KG1 (cell line): Measurements from ENCODE around the gene FLNC.

Experiments used
- DNase-seq: peaks from one replicate; lab custom pipeline; 2025; lab: John Stamatoyannopoulos, UW

The FLNC gene

GRCh38 chr7:128804484-128804883 is 25.7 kb upstream of the FLNC start:
- DNase-seq: no peak

GRCh38 chr7:128805225-128805624 is 25.0 kb upstream of the FLNC start:
- DNase-seq: no peak

GRCh38 chr7:128807191-128807590 is 23.0 kb upstream of the FLNC start:
- DNase-seq: no peak

- DNase-seq: no peak
Observed at GRCh38 chr7:128809363-128809762, 20.8 kb upstream of the FLNC start.

GRCh38 chr7:128810473-128810872 is 19.7 kb upstream of the FLNC start:
- no peak for DNase-seq

GRCh38 chr7:128810997-128811396 is 19.2 kb upstream of the FLNC start:
- no peak for DNase-seq

- no peak for DNase-seq
Observed at GRCh38 chr7:128811631-128812430, 18.4 kb upstream of the FLNC start.

- DNase-seq: no peak
Observed at GRCh38 chr7:128812514-128813168, 17.6 kb upstream of the FLNC start.

- DNase-seq: no peak
Observed at GRCh38 chr7:128814499-128814898, 15.7 kb upstream of the FLNC start.

GRCh38 chr7:128815289-128815942 is 14.8 kb upstream of the FLNC start:
- DNase-seq: no peak

GRCh38 chr7:128818694-128819093 is 11.5 kb upstream of the FLNC start:
- DNase-seq: no peak

- no peak for DNase-seq
Observed at GRCh38 chr7:128821724-128822123, 8.5 kb upstream of the FLNC start.

GRCh38 chr7:128826512-128826911 is 3.7 kb upstream of the FLNC start:
- DNase-seq: no peak

GRCh38 chr7:128826916-128827247 is 3.3 kb upstream of the FLNC start:
- no peak for DNase-seq

GRCh38 chr7:128827248-128827958 is 2.8 kb upstream of the FLNC start:
- DNase-seq: no peak

- DNase-seq: no peak
Observed at GRCh38 chr7:128827971-128828711, 2.1 kb upstream of the FLNC start.

- DNase-seq: no peak
Observed at GRCh38 chr7:128829391-128830166, 627 bp upstream of the FLNC start.

- no peak for DNase-seq
Observed at GRCh38 chr7:128831178-128831993, 1.2 kb downstream of the FLNC start.

GRCh38 chr7:128831994-128832879 is 2.0 kb downstream of the FLNC start:
- DNase-seq: no peak

- DNase-seq: no peak
Observed at GRCh38 chr7:128832880-128833147, 2.6 kb downstream of the FLNC start.
